Panc1 (cell line): ENCODE data around the gene TSPAN3. TPM values are rescaled to one million over a fixed set of nuclear protein-coding genes. Genes with fewer than 3 reads are reported as not detected.

ENCODE experiments used
- ATAC-seq: fragments of 200-7000 bp; cut with Tn5 transposase; 2 replicates; pipeline ENCODE4 v1.9.1; 2020; ENCODE audit warnings: mild to moderate bottlenecking, moderate library complexity
- BruUV-seq: library from RNA; stranded (reverse); fragments of 400-500 nt; replicated peaks from 2 replicates; lab custom pipeline; 2021; lab: Mats Ljungman, UMichigan
- CTCF ChIA-PET: fragments of 300-600 bp; sonication (Branson Sonifier 250); formaldehyde crosslinking; loops from one replicate; lab custom pipeline; 2022; ENCODE audit warnings: antibody characterized with exemption; lab: Charles Lee
- POLR2A ChIA-PET: fragments of 300-600 bp; sonication (Branson Sonifier 250); formaldehyde crosslinking; loops from one replicate; lab custom pipeline; 2022; ENCODE audit warnings: antibody characterized with exemption; lab: Charles Lee
- DNase-seq: peaks from one replicate; pipeline ENCODE4 v3.0.0-alpha.2; 2010; ENCODE audit warnings: low read depth, low spot score
- H3K27ac ChIP-seq: 2 replicates; pipeline ENCODE4 v1.5.1; 2011; ENCODE audit warnings: mild to moderate bottlenecking, low read length, inconsistent platforms
- H3K27me3 ChIP-seq: fragments of 200-500 bp; sonication (Bioruptor generic); 2 replicates; pipeline ENCODE4 v1.6.0; 2014; ENCODE audit warnings: low read length, inconsistent platforms; ENCODE audit not compliant: control insufficient read depth, insufficient read depth
- H3K36me3 ChIP-seq: fragments of 200-500 bp; sonication (Bioruptor generic); 2 replicates; pipeline ENCODE4 v1.5.1; 2014; ENCODE audit warnings: inconsistent platforms, mild to moderate bottlenecking, low read length, moderate library complexity; ENCODE audit not compliant: control insufficient read depth, insufficient read depth
- H3K4me1 ChIP-seq: 2 replicates; pipeline ENCODE4 v1.5.1; 2011; ENCODE audit warnings: inconsistent platforms, mild to moderate bottlenecking, low read length, moderate library complexity; ENCODE audit not compliant: control insufficient read depth, insufficient read depth
- H3K4me3 ChIP-seq, 2 experiments: 2 replicates each; pipeline ENCODE4 v1.5.1; 2011 to 2012; ENCODE audit warnings: low read depth in 2 of 2, low read length in 2 of 2, mild to moderate bottlenecking in 2 of 2, inconsistent platforms in 1 of 2, moderate library complexity in 1 of 2
- H3K9me3 ChIP-seq: fragments of 200-500 bp; sonication (Bioruptor generic); 2 replicates; pipeline ENCODE4 v1.5.1; 2014; ENCODE audit warnings: low read depth, mild to moderate bottlenecking, inconsistent platforms, low read length, moderate library complexity; ENCODE audit not compliant: control insufficient read depth, insufficient read depth
- POLR2AphosphoS5 ChIP-seq: IDR thresholded peaks from 2 replicates; pipeline ENCODE4 v1.6.1; 2012; ENCODE audit warnings: mild to moderate bottlenecking, low read depth, low read length, moderate library complexity
- SIN3A ChIP-seq: IDR thresholded peaks from 2 replicates; pipeline ENCODE4 v1.6.1; 2012; ENCODE audit warnings: low read depth, mild to moderate bottlenecking, low read length, moderate library complexity, borderline replicate concordance; ENCODE audit not compliant: insufficient read depth
- TCF7L2 ChIP-seq: IDR thresholded peaks from 2 replicates; pipeline ENCODE4 v1.6.1; 2011; ENCODE audit warnings: mild to moderate bottlenecking, low read depth, low read length, inconsistent platforms
- in situ Hi-C: cut with HindIII; loops from 2 replicates; pipeline ENCODE4 v1.10.0; 2016; ENCODE audit warnings: low sequenced_read_pairs, low pct_unique_long_range_greater_than_20kb
- intact Hi-C: fragments of 100-400 bp; cut with micrococcal nuclease; formaldehyde crosslinking; loops from one replicate; pipeline ENCODE4 v1.10.0; 2022; ENCODE audit not compliant: unreplicated experiment
- total RNA-seq: library from RNA; stranded (reverse); gene quantifications from one replicate; pipeline ENCODE4 v1.2.1, GENCODE V29; 2021; ENCODE audit not compliant: unreplicated experiment
- TF ChIP-seq, protein P1 (sequence below): fragments of 450-650 bp; IDR thresholded peaks from 2 replicates; pipeline ENCODE4 v1.5.1; 2017; ENCODE audit warnings: mild to moderate bottlenecking
- TF ChIP-seq, protein P2 (sequence below), 2 experiments: IDR thresholded peaks; 2 replicates each; pipeline ENCODE4 v1.6.1; 2011 to 2012; ENCODE audit warnings: low read depth in 2 of 2, control low read depth in 1 of 2, low read length in 1 of 2, mild to moderate bottlenecking in 1 of 2, moderate library complexity in 1 of 2; ENCODE audit not compliant: insufficient read depth in 1 of 2

The TSPAN3 gene
- total RNA-seq, 1 experiment from 2014 or later, result 130 TPM

GRCh38 chr15:77033729-77034671, 36.9 kb downstream of the TSPAN3 start:
- POLR2A ChIA-PET, result no interaction called here
- Histone ChIP-seq H3K4me1 (no peaks in the 10 kb centered on the region; the same call in 1 of the 2 replicates), H3K27me3 (no peaks in the 10 kb centered on the region), H3K27ac (no peak overlapping the region), H3K4me3 (no peak overlapping the region), H3K36me3 (no peaks in the 10 kb centered on the region), H3K9me3 (no peaks in the 10 kb centered on the region)
- no peak for TF ChIP-seq TCF7L2
- TF ChIP-seq SIN3A, result no peak
- TF ChIP-seq, protein P1, sequence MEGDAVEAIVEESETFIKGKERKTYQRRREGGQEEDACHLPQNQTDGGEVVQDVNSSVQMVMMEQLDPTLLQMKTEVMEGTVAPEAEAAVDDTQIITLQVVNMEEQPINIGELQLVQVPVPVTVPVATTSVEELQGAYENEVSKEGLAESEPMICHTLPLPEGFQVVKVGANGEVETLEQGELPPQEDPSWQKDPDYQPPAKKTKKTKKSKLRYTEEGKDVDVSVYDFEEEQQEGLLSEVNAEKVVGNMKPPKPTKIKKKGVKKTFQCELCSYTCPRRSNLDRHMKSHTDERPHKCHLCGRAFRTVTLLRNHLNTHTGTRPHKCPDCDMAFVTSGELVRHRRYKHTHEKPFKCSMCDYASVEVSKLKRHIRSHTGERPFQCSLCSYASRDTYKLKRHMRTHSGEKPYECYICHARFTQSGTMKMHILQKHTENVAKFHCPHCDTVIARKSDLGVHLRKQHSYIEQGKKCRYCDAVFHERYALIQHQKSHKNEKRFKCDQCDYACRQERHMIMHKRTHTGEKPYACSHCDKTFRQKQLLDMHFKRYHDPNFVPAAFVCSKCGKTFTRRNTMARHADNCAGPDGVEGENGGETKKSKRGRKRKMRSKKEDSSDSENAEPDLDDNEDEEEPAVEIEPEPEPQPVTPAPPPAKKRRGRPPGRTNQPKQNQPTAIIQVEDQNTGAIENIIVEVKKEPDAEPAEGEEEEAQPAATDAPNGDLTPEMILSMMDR, result no peak
- TF ChIP-seq POLR2AphosphoS5, result no peak
- TF ChIP-seq, protein P2, sequence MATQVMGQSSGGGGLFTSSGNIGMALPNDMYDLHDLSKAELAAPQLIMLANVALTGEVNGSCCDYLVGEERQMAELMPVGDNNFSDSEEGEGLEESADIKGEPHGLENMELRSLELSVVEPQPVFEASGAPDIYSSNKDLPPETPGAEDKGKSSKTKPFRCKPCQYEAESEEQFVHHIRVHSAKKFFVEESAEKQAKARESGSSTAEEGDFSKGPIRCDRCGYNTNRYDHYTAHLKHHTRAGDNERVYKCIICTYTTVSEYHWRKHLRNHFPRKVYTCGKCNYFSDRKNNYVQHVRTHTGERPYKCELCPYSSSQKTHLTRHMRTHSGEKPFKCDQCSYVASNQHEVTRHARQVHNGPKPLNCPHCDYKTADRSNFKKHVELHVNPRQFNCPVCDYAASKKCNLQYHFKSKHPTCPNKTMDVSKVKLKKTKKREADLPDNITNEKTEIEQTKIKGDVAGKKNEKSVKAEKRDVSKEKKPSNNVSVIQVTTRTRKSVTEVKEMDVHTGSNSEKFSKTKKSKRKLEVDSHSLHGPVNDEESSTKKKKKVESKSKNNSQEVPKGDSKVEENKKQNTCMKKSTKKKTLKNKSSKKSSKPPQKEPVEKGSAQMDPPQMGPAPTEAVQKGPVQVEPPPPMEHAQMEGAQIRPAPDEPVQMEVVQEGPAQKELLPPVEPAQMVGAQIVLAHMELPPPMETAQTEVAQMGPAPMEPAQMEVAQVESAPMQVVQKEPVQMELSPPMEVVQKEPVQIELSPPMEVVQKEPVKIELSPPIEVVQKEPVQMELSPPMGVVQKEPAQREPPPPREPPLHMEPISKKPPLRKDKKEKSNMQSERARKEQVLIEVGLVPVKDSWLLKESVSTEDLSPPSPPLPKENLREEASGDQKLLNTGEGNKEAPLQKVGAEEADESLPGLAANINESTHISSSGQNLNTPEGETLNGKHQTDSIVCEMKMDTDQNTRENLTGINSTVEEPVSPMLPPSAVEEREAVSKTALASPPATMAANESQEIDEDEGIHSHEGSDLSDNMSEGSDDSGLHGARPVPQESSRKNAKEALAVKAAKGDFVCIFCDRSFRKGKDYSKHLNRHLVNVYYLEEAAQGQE (IDR thresholded peaks at IDR 0.05; ENCODE audit: insufficient read depth in 1 of 2, low read depth in 2 of 2, low read length in 1 of 2), result no peak
- no TSS peak for BruUV-seq
- in situ Hi-C loops, result no loop called here
- no peak for ATAC-seq
- CTCF ChIA-PET, result interaction anchor here (0.6 to 1.6 kb wide), 3 partner anchors 10 to 1697 kb away, joined by 4 to 6 read pairs (median 5); no protein-coding TSS in a partner anchor
- intact Hi-C loops, result no loop called here
- no peak for DNase-seq

DNA sequence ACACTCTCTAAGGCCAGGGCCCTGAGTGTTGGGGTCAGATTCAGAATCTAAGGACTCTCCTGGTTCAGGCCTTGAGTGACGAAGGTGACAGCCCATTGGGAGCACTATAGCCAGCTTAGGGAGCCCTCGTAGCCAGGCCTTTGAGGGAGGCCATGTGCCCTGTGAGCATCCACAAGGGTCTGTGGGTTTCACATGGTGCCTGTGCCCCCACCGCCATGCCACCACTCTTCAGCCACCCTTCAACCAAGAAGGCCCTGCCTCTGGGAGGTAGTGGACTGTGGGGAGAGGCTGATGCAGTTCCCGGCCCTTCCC, 37.5 kb downstream of the TSPAN3 start:
- POLR2A ChIA-PET, result no interaction called here
- Histone ChIP-seq H3K27me3 (no peaks in the 10 kb centered on the region), H3K9me3 (no peaks in the 10 kb centered on the region), H3K36me3 (no peaks in the 10 kb centered on the region), H3K4me3 (no peak overlapping the region), H3K27ac (no peak overlapping the region), H3K4me1 (no peaks in the 10 kb centered on the region; the same call in 1 of the 2 replicates)
- CTCF ChIA-PET, result interaction anchor here (0.6 to 1.6 kb wide), 3 partner anchors 9 to 1696 kb away, joined by 4 to 6 read pairs (median 5); no protein-coding TSS in a partner anchor
- BruUV-seq, result no TSS peak
- no peak for DNase-seq
- TF ChIP-seq POLR2AphosphoS5 (no peak), SIN3A (no peak)
- TF ChIP-seq, protein P1, result no peak
- intact Hi-C loops, result no loop called here
- no peak for ATAC-seq
- in situ Hi-C loops, result no loop called here
